ENCODE data around the gene SP4. TPM values are rescaled to one million over a fixed set of nuclear protein-coding genes. Genes with fewer than 3 reads are reported as not detected.

SP4 gene
- total RNA-seq, 4 donors from 2014 or later, result 6.7 to 13.4 (median 9.5) TPM

GRCh38 chr7:21562385-21562784 lies 134.5 kb downstream of the SP4 start:
- H3K27me3 ChIP-seq, result no peaks in the 10 kb centered on the region
- no peak for TF ChIP-seq POLR2AphosphoS5 (IDR thresholded peaks at IDR 0.05)
- no peak for TF ChIP-seq EP300 (IDR thresholded peaks at IDR 0.05)
- no peak for TF ChIP-seq CTCF (IDR thresholded peaks at IDR 0.05)
- no peak for TF ChIP-seq POLR2A (IDR thresholded peaks at IDR 0.05)
- ATAC-seq, result no peak
- no peak overlapping the region for H3K4me3 ChIP-seq
- H3K9me3 ChIP-seq, result no peaks in the 10 kb centered on the region
- no peaks in the 10 kb centered on the region for H3K4me1 ChIP-seq
- H3K36me3 ChIP-seq, result peaks cover 0 to 54% of the 10 kb centered on the region in 2 donors
- 79 to 91% methylated on average over 1 of the region's 1 CpG for WGBS, 2 donors (ENCODE audit: low coverage in 1 of 2)
- H3K27ac ChIP-seq, result no peak overlapping the region

Small RNA genes within 50 kb of the gene (small RNA-seq; reads per million reads assigned to genes)
- gene MIR1183, result 0 reads per million in 4 donors
- 0 reads per million in 4 donors for gene RNU1-15P

Other genes starting within 250 kb of the SP4 start
- 10 to 100 TPM in 2 of 4 donors, 1 to 10 TPM in 2; 6.9 to 31.8 (median 10.4) TPM for gene DNAH11, start 115.0 kb downstream of the SP4 start, total RNA-seq

All from gastroesophageal sphincter (tissue), 4 donors.